HepG2 (cell line): ENCODE data around the gene MTHFSD. TPM values are rescaled to one million over a fixed set of nuclear protein-coding genes. Genes with fewer than 3 reads are reported as not detected.

ENCODE experiments used
- CCAR2 ChIP-seq: fragments of 200-400 bp; formaldehyde crosslinking; optimal IDR thresholded peaks from 2 replicates; pipeline ENCODE3; 2018; ENCODE audit warnings: low read depth, mild to moderate bottlenecking, low read length, moderate library complexity
- ELF4 ChIP-seq: sonication (generic); formaldehyde crosslinking; IDR thresholded peaks from 2 replicates; pipeline ENCODE4 v1.5.0; 2020; ENCODE audit warnings: missing genetic modification reagents, mild to moderate bottlenecking, moderate library complexity, borderline replicate concordance
- FOSL1 ChIP-seq: sonication (generic); formaldehyde crosslinking; IDR thresholded peaks from 2 replicates; pipeline ENCODE4 v1.9.0; 2021; ENCODE audit warnings: missing genetic modification reagents, borderline replicate concordance
- KLF16 ChIP-seq, 2 experiments: sonication (generic) in 1 of 2; formaldehyde crosslinking in 1 of 2; IDR thresholded peaks; 2 replicates each; pipeline versions ENCODE4 v1.6.1 to v1.8.0; 2016 to 2023; ENCODE audit warnings: missing genetic modification reagents in 2 of 2, missing compliant biosample characterization in 1 of 2
- MED13 ChIP-seq: sonication (generic); formaldehyde crosslinking; IDR thresholded peaks from 2 replicates; pipeline ENCODE4 v1.5.0; 2020; ENCODE audit warnings: missing genetic modification reagents
- RBM39 ChIP-seq: fragments of 200-400 bp; formaldehyde crosslinking; IDR thresholded peaks from one replicate; pipeline ENCODE4 v1.6.1; 2018; ENCODE audit warnings: antibody characterized with exemption, mild to moderate bottlenecking, low read depth, low read length; ENCODE audit not compliant: poor library complexity, severe bottlenecking
- SKI ChIP-seq: fragments of 450-650 bp; IDR thresholded peaks from one replicate; pipeline ENCODE4 v1.6.1; 2018; ENCODE audit warnings: mild to moderate bottlenecking; ENCODE audit not compliant: partially characterized antibody
- TCF7 ChIP-seq: sonication (generic); IDR thresholded peaks from 2 replicates; pipeline ENCODE4 v1.6.1; 2016; ENCODE audit warnings: antibody characterized with exemption, low read depth
- ZNF567 ChIP-seq: sonication (generic); formaldehyde crosslinking; IDR thresholded peaks from 2 replicates; pipeline ENCODE4 v1.8.1; 2023; ENCODE audit warnings: mild to moderate bottlenecking, missing genetic modification reagents, borderline replicate concordance
- ZSCAN20 ChIP-seq: sonication (generic); formaldehyde crosslinking; IDR thresholded peaks from 2 replicates; pipeline ENCODE4 v1.4.0; 2020; ENCODE audit warnings: missing genetic modification reagents, mild to moderate bottlenecking, borderline replicate concordance
- polyA plus RNA-seq, 8 experiments: library from polyadenylated mRNA; depleted of rRNA in 3 of 8; stranded (reverse) in 7 of 8; unstranded in 1 of 8; fragments of >200 nt; fragmentation: Illumina TruSeq in 4 of 8; extraction: Trizol in 4 of 8; gene quantifications; 2 replicates each; pipeline versions ENCODE4 v1.2.1 to v1.2.3, GENCODE V29; 2011 to 2016; ENCODE audit warnings: low read depth in 4 of 8, missing spikeins in 1 of 8, mixed read lengths in 1 of 8; ENCODE audit not compliant: insufficient read depth in 1 of 8
- total RNA-seq, 5 experiments: library from RNA; depleted of rRNA; stranded (reverse); fragments of >200 nt; fragmentation: Illumina TruSeq; extraction: Trizol; gene quantifications; 2 replicates each; pipeline ENCODE4 v1.2.3, GENCODE V29; 2016; ENCODE audit warnings: low read depth in 1 of 5
- TF ChIP-seq, protein P1 (sequence below): sonication (generic); formaldehyde crosslinking; IDR thresholded peaks from 2 replicates; pipeline ENCODE4 v1.5.0; 2020; ENCODE audit warnings: mild to moderate bottlenecking, missing genetic modification reagents
- TF ChIP-seq, protein P2 (sequence below): sonication (generic); formaldehyde crosslinking; IDR thresholded peaks from 2 replicates; pipeline ENCODE4 v1.4.0; 2020; ENCODE audit warnings: missing genetic modification reagents
- TF ChIP-seq, protein P3 (sequence below): sonication (generic); formaldehyde crosslinking; IDR thresholded peaks from 2 replicates; pipeline ENCODE4 v1.9.0; 2021; ENCODE audit warnings: missing genetic modification reagents, mild to moderate bottlenecking, borderline replicate concordance
- TF ChIP-seq, protein P4 (sequence below): IDR thresholded peaks from 2 replicates; pipeline ENCODE4 v1.6.1; 2016; ENCODE audit warnings: control low read depth
- TF ChIP-seq, protein P5 (sequence below): sonication (generic); formaldehyde crosslinking; IDR thresholded peaks from 2 replicates; pipeline ENCODE4 v1.5.0; 2020; ENCODE audit warnings: missing genetic modification reagents, mild to moderate bottlenecking, borderline replicate concordance

MTHFSD gene
- total and polyA plus RNA-seq, 2 of the 13 experiments (the other 11 are each of a cell fraction or from before 2014, with no cell fraction given): 14.2 to 16.3 TPM

DNA sequence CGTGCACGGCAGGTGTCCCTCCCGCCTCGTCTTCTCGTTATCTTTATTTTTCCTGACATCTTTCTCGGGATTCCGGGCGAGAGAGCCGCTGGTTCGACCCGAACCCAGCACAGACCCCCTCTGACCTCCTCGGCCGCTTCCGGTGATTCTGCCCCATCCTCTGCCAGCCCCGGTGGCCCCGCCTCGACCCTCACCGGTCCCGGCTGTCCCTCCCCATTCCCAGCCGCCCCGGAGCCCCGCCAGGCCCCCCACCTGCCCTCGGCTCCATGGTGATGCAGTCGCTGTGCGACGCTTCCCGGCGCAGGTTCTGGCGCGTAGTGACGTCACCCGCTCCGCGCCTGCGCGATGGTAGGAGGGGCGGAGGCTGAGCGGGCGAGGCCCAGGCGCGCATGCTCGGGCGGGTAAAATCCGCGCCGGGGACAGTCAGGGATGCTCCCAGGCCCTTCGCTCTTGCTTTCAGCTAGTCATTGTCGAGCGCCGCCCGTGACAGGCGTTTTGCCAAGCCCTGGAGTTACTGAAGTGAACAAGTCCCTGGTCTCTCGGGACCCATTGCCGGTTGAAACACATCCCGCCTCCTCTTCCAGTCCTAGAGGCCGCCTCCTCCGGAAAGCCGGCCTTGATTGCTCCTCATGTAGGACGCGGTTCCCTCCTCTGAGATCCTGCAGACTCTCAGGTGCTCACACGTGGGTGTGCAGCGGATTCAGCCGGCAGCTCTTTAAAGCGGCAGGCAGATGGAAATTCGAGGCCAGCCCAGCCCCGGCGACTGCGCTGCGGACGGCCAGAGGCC lies at the start of gene MTHFSD (continued):
- TF ChIP-seq, protein P1, sequence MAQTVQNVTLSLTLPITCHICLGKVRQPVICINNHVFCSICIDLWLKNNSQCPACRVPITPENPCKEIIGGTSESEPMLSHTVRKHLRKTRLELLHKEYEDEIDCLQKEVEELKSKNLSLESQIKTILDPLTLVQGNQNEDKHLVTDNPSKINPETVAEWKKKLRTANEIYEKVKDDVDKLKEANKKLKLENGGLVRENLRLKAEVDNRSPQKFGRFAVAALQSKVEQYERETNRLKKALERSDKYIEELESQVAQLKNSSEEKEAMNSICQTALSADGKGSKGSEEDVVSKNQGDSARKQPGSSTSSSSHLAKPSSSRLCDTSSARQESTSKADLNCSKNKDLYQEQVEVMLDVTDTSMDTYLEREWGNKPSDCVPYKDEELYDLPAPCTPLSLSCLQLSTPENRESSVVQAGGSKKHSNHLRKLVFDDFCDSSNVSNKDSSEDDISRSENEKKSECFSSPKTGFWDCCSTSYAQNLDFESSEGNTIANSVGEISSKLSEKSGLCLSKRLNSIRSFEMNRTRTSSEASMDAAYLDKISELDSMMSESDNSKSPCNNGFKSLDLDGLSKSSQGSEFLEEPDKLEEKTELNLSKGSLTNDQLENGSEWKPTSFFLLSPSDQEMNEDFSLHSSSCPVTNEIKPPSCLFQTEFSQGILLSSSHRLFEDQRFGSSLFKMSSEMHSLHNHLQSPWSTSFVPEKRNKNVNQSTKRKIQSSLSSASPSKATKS (CRISPR knock-in tag): no peak
- TF ChIP-seq CCAR2: no peak
- TF ChIP-seq FOSL1: 0 out of 2 replicates have a peak, but pooled peaks have one; percentile 25
- TF ChIP-seq ZSCAN20: no peak
- TF ChIP-seq, protein P2, sequence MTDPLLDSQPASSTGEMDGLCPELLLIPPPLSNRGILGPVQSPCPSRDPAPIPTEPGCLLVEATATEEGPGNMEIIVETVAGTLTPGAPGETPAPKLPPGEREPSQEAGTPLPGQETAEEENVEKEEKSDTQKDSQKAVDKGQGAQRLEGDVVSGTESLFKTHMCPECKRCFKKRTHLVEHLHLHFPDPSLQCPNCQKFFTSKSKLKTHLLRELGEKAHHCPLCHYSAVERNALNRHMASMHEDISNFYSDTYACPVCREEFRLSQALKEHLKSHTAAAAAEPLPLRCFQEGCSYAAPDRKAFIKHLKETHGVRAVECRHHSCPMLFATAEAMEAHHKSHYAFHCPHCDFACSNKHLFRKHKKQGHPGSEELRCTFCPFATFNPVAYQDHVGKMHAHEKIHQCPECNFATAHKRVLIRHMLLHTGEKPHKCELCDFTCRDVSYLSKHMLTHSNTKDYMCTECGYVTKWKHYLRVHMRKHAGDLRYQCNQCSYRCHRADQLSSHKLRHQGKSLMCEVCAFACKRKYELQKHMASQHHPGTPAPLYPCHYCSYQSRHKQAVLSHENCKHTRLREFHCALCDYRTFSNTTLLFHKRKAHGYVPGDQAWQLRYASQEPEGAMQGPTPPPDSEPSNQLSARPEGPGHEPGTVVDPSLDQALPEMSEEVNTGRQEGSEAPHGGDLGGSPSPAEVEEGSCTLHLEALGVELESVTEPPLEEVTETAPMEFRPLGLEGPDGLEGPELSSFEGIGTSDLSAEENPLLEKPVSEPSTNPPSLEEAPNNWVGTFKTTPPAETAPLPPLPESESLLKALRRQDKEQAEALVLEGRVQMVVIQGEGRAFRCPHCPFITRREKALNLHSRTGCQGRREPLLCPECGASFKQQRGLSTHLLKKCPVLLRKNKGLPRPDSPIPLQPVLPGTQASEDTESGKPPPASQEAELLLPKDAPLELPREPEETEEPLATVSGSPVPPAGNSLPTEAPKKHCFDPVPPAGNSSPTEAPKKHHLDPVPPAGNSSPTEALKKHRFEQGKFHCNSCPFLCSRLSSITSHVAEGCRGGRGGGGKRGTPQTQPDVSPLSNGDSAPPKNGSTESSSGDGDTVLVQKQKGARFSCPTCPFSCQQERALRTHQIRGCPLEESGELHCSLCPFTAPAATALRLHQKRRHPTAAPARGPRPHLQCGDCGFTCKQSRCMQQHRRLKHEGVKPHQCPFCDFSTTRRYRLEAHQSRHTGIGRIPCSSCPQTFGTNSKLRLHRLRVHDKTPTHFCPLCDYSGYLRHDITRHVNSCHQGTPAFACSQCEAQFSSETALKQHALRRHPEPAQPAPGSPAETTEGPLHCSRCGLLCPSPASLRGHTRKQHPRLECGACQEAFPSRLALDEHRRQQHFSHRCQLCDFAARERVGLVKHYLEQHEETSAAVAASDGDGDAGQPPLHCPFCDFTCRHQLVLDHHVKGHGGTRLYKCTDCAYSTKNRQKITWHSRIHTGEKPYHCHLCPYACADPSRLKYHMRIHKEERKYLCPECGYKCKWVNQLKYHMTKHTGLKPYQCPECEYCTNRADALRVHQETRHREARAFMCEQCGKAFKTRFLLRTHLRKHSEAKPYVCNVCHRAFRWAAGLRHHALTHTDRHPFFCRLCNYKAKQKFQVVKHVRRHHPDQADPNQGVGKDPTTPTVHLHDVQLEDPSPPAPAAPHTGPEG (CRISPR knock-in tag): peak; percentile 92
- TF ChIP-seq KLF16 (CRISPR knock-in tag; IDR thresholded peaks at IDR 0.05): peak in 1 of 2 experiments; percentile 70; a peak in 2 of 4 replicates
- no peak for TF ChIP-seq TCF7
- TF ChIP-seq, protein P3, sequence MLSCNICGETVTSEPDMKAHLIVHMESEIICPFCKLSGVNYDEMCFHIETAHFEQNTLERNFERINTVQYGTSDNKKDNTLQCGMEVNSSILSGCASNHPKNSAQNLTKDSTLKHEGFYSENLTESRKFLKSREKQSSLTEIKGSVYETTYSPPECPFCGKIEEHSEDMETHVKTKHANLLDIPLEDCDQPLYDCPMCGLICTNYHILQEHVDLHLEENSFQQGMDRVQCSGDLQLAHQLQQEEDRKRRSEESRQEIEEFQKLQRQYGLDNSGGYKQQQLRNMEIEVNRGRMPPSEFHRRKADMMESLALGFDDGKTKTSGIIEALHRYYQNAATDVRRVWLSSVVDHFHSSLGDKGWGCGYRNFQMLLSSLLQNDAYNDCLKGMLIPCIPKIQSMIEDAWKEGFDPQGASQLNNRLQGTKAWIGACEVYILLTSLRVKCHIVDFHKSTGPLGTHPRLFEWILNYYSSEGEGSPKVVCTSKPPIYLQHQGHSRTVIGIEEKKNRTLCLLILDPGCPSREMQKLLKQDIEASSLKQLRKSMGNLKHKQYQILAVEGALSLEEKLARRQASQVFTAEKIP: no peak
- TF ChIP-seq, protein P4, sequence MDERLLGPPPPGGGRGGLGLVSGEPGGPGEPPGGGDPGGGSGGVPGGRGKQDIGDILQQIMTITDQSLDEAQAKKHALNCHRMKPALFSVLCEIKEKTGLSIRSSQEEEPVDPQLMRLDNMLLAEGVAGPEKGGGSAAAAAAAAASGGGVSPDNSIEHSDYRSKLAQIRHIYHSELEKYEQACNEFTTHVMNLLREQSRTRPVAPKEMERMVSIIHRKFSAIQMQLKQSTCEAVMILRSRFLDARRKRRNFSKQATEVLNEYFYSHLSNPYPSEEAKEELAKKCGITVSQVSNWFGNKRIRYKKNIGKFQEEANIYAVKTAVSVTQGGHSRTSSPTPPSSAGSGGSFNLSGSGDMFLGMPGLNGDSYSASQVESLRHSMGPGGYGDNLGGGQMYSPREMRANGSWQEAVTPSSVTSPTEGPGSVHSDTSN: no peak
- no peak for TF ChIP-seq SKI
- no peak; the same call in 1 of the 2 replicates for TF ChIP-seq MED13 (CRISPR knock-in tag)
- TF ChIP-seq, protein P5, sequence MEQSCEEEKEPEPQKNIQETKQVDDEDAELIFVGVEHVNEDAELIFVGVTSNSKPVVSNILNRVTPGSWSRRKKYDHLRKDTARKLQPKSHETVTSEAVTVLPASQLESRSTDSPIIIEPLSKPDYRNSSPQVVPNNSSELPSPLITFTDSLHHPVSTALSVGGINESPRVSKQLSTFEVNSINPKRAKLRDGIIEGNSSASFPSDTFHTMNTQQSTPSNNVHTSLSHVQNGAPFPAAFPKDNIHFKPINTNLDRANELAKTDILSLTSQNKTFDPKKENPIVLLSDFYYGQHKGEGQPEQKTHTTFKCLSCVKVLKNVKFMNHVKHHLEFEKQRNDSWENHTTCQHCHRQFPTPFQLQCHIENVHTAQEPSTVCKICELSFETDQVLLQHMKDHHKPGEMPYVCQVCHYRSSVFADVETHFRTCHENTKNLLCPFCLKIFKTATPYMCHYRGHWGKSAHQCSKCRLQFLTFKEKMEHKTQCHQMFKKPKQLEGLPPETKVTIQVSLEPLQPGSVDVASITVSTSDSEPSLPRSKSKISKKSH (CRISPR knock-in tag): no peak
- no peak for TF ChIP-seq RBM39
- TF ChIP-seq ZNF567 (CRISPR knock-in tag): 0 out of 2 replicates have a peak, but pooled peaks have one; percentile 61
- TF ChIP-seq ELF4 (CRISPR knock-in tag): peak; percentile 56; the same call in 1 of the 2 replicates
